K562 (cell line): ENCODE results near the gene ZNF385D.

Source experiments
- CEBPB ChIP-seq: fragments of 450-650 bp; IDR thresholded peaks from 2 replicates; pipeline ENCODE4 v1.6.1; 2016; ENCODE audit warnings: missing genetic modification characterization, missing compliant biosample characterization
- GABPA ChIP-seq: fragments of 200-800 bp; sonication (Bioruptor generic); conservative IDR thresholded peaks from 2 replicates; pipeline ENCODE4 v1.6.1; 2016; ENCODE audit warnings: low read depth, missing genetic modification characterization, missing compliant biosample characterization
- MXI1 ChIP-seq: IDR thresholded peaks from 2 replicates; pipeline ENCODE4 v1.6.1; 2011; ENCODE audit warnings: low read depth, mild to moderate bottlenecking, improper control_type of control experiment, low read length
- NFE2L1 ChIP-seq: fragments of 450-650 bp; IDR thresholded peaks from 2 replicates; pipeline ENCODE4 v1.6.1; 2016; ENCODE audit warnings: missing genetic modification characterization, low read depth, mild to moderate bottlenecking, missing compliant biosample characterization, moderate library complexity, borderline replicate concordance
- PHB2 ChIP-seq: fragments of 450-650 bp; IDR thresholded peaks from 2 replicates; pipeline ENCODE4 v1.6.1; 2017; ENCODE audit warnings: low read depth
- POLR2AphosphoS5 ChIP-seq: IDR thresholded peaks from 2 replicates; pipeline ENCODE4 v1.6.1; 2011; ENCODE audit warnings: mild to moderate bottlenecking, low read depth, low read length, moderate library complexity; ENCODE audit not compliant: control insufficient read depth, insufficient read depth
- RAD21 ChIP-seq, 2 experiments: fragments of 250-450 bp in 1 of 2; fragments of 450-650 bp in 1 of 2; sonication (Bioruptor Pico) in 1 of 2; formaldehyde crosslinking in 1 of 2; IDR thresholded peaks in 1 of 2; conservative IDR thresholded peaks in 1 of 2; 2 replicates each; pipeline versions ENCODE4 v1.4.0 to v1.8.0; 2020 to 2022; ENCODE audit warnings: mild to moderate bottlenecking in 2 of 2, moderate library complexity in 1 of 2
- TF ChIP-seq, protein P1 (sequence below): fragments of 250-450 bp; sonication (Bioruptor Pico); IDR thresholded peaks from 2 replicates; pipeline ENCODE4 v1.9.0; 2021; ENCODE audit warnings: mild to moderate bottlenecking, inconsistent platforms
- TF ChIP-seq, protein P2 (sequence below), 3 experiments: IDR thresholded peaks in 2 of 3; conservative IDR thresholded peaks in 1 of 3; 2 replicates each; pipeline ENCODE4 v1.5.1; 2011 to 2012; ENCODE audit warnings: low read length in 3 of 3, mild to moderate bottlenecking in 3 of 3, control low read depth in 2 of 3, improper control_type of control experiment in 1 of 3, inconsistent platforms in 1 of 3, low read depth in 1 of 3, mixed read lengths in 1 of 3, moderate library complexity in 1 of 3; ENCODE audit not compliant: insufficient read depth in 2 of 3

DNA sequence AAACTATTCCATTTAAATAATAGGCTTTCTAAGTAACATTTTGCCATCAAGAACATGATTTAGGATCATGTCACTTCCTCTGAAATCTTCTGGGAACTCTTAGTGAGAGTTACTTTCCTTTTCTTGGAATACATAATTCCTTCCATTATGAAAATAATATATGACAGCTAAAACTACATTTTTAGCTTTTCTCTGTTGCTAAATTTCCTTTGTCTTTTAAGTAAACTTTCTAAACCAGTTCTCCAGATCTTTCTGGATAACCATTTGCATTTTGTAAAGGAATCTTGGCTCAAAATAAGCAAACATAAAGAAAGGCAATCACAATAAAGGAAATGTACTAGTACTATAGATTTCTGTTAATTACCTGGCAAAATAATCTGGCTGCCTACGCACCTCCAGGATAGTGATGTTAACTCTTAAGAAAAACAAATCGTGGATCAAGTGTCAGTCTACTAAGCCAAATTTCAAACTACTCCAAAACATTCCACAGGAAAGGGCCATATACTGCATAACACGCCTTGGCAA, 165.7 kb downstream of the ZNF385D start:
- TF ChIP-seq, protein P1, sequence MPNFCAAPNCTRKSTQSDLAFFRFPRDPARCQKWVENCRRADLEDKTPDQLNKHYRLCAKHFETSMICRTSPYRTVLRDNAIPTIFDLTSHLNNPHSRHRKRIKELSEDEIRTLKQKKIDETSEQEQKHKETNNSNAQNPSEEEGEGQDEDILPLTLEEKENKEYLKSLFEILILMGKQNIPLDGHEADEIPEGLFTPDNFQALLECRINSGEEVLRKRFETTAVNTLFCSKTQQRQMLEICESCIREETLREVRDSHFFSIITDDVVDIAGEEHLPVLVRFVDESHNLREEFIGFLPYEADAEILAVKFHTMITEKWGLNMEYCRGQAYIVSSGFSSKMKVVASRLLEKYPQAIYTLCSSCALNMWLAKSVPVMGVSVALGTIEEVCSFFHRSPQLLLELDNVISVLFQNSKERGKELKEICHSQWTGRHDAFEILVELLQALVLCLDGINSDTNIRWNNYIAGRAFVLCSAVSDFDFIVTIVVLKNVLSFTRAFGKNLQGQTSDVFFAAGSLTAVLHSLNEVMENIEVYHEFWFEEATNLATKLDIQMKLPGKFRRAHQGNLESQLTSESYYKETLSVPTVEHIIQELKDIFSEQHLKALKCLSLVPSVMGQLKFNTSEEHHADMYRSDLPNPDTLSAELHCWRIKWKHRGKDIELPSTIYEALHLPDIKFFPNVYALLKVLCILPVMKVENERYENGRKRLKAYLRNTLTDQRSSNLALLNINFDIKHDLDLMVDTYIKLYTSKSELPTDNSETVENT (CRISPR knock-in tag): no peak
- TF ChIP-seq POLR2AphosphoS5: no peak
- no peak for TF ChIP-seq CEBPB (tag)
- TF ChIP-seq MXI1: no peak
- TF ChIP-seq, protein P2, sequence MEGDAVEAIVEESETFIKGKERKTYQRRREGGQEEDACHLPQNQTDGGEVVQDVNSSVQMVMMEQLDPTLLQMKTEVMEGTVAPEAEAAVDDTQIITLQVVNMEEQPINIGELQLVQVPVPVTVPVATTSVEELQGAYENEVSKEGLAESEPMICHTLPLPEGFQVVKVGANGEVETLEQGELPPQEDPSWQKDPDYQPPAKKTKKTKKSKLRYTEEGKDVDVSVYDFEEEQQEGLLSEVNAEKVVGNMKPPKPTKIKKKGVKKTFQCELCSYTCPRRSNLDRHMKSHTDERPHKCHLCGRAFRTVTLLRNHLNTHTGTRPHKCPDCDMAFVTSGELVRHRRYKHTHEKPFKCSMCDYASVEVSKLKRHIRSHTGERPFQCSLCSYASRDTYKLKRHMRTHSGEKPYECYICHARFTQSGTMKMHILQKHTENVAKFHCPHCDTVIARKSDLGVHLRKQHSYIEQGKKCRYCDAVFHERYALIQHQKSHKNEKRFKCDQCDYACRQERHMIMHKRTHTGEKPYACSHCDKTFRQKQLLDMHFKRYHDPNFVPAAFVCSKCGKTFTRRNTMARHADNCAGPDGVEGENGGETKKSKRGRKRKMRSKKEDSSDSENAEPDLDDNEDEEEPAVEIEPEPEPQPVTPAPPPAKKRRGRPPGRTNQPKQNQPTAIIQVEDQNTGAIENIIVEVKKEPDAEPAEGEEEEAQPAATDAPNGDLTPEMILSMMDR (IDR thresholded peaks at IDR 0.05 in 2 of 3, conservative IDR thresholded peaks at IDR 0.05 in 1 of 3; ENCODE audit: insufficient read depth in 2 of 3, low read depth in 1 of 3, low read length in 3 of 3): no peak
- TF ChIP-seq RAD21 (CRISPR knock-in tag; conservative IDR thresholded peaks at IDR 0.05 in 1 of 2, IDR thresholded peaks at IDR 0.05 in 1 of 2): no peak
- TF ChIP-seq NFE2L1 (tag): no peak
- no peak for TF ChIP-seq GABPA (tag)
- TF ChIP-seq PHB2: no peak
